Adrenal gland (tissue), 12 donors: ENCODE results near the gene LRP1B. TPM values are rescaled to one million over a fixed set of nuclear protein-coding genes. Genes with fewer than 3 reads are reported as not detected.

ENCODE experiments used
- DNase-seq, 7 donors: peaks; one replicate each; pipeline ENCODE4 v3.0.0-alpha.2; 2019 to 2020
- H3K27ac ChIP-seq, 5 donors: fragments of 200-600 bp; sonication (generic) in 4 of 5; 1 replicate in 3 of 5; 2 replicates in 2 of 5; pipeline versions ENCODE4 v1.5.1 to v1.8.0; 2016 to 2020; ENCODE audit warnings: mild to moderate bottlenecking in 1 of 5
- H3K27me3 ChIP-seq: fragments of 200-600 bp; 2 replicates; pipeline ENCODE4 v1.8.0; 2021
- H3K36me3 ChIP-seq, 2 donors: fragments of 200-600 bp; replicated peaks in 1 of 2; 1 replicate in 1 of 2; 2 replicates in 1 of 2; pipeline versions ENCODE4 v1.5.1 to v1.8.0; 2018 to 2022
- H3K4me1 ChIP-seq, 2 donors: fragments of 200-600 bp; replicated peaks in 1 of 2; 1 replicate in 1 of 2; 2 replicates in 1 of 2; pipeline versions ENCODE4 v1.5.1 to v1.8.0; 2018 to 2021
- H3K4me3 ChIP-seq, 4 donors: fragments of 200-600 bp; sonication (generic) in 3 of 4; one replicate each; pipeline ENCODE4 v1.5.1; 2016 to 2018
- H3K9me3 ChIP-seq, 3 donors: fragments of 200-600 bp; sonication (generic) in 1 of 3; replicated peaks in 1 of 3; 1 replicate in 2 of 3; 2 replicates in 1 of 3; pipeline versions ENCODE4 v1.5.1 to v1.8.0; 2016 to 2021
- POLR2A ChIP-seq, 2 donors: fragments of 450-650 bp; IDR thresholded peaks; one replicate each; pipeline ENCODE4 v1.6.1; 2017; ENCODE audit warnings: antibody characterized with exemption in 2 of 2, mild to moderate bottlenecking in 2 of 2, moderate library complexity in 1 of 2
- WGBS, 4 donors: extraction: QIAGEN DNeasy Blood & Tissue Kit in 2 of 4; methylation state at CpG; one replicate each; pipeline versions ENCODE4 v1.1.5 to v1.1.7; 2013 to 2017; 5-methylcytosine and 5-hydroxymethylcytosine counted together
- intact Hi-C, 2 donors: fragments of 100-400 bp; cut with DNase I; formaldehyde crosslinking; loops; one replicate each; pipeline versions ENCODE4 v1.14.1 to v1.15.0; 2022 to 2023
- polyA plus RNA-seq, 3 donors: library from polyadenylated mRNA; stranded (reverse); fragments of 200-250 nt in 2 of 3; fragments of 350-450 nt in 1 of 3; fragmentation: Illumina TruSeq in 1 of 3; extraction: RNeasy Lipid Tissue Mini Kit (QIAGEN cat#74804) in 1 of 3; gene quantifications; one replicate each; pipeline ENCODE4 v1.2.3, GENCODE V29; 2013 to 2014
- total RNA-seq, 9 donors: library from RNA; depleted of rRNA in 4 of 9; stranded (reverse); fragments of >200 nt in 4 of 9; fragments of 120-200 nt in 1 of 9; fragmentation: NEBNext Ultra II Directional in 1 of 9; extraction: Animal tissue kit (Norgen Biotek cat#: 25700) in 1 of 9; gene quantifications; one replicate each; pipeline versions ENCODE4 v1.1.0 to v1.2.4, GENCODE V29; 2013 to 2023
- TF ChIP-seq, protein P1 (sequence below), 6 experiments: fragments of 450-650 bp in 4 of 6; fragments of 200-600 bp in 2 of 6; sonication (generic) in 1 of 6; IDR thresholded peaks; 1 replicate in 5 of 6; 2 replicates in 1 of 6; pipeline versions ENCODE4 v1.5.1 to v1.8.0; 2016 to 2021; ENCODE audit warnings: antibody characterized with exemption in 6 of 6, mild to moderate bottlenecking in 2 of 6, moderate library complexity in 1 of 6
- donor health status: healthy with polysubstance abuse.
- donor health status: Bipolar disorder and iron deficiency.
- donor health status: DM: yes; HTN: yes; CAD: no.
- donor health status: DM: no; HTN: no; CAD: no.
- donor health status: DM: no; HTN: no; CAD: no.
- donor health status: DM: yes; HTN: yes; CAD: no.

LRP1B gene
- total and polyA plus RNA-seq, 12 donors: 0.84 to 5.4 (median 2.1) TPM

DNA sequence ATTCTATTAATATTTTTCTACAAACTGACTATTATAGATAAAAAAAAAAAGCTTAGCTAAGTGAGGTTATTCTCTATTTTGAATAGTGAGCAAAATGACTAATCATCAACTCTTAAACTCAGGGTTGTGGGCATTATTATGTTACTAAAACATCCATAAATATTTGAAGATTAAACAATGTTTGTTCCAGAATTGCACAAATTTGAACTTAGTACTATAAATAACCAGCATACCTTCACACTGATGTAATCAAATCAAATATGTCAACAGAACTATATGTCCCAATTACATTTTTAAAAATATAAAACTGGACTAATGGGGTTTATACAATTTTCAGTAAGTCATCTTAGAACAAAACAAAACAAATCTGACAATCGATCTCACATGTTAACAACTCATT is 800.9 kb downstream of the LRP1B start:
- intact Hi-C loops: no loop called here
- no peaks in the 10 kb centered on the region for H3K36me3 ChIP-seq
- no peaks in the 10 kb centered on the region for H3K9me3 ChIP-seq
- TF ChIP-seq, protein P1, sequence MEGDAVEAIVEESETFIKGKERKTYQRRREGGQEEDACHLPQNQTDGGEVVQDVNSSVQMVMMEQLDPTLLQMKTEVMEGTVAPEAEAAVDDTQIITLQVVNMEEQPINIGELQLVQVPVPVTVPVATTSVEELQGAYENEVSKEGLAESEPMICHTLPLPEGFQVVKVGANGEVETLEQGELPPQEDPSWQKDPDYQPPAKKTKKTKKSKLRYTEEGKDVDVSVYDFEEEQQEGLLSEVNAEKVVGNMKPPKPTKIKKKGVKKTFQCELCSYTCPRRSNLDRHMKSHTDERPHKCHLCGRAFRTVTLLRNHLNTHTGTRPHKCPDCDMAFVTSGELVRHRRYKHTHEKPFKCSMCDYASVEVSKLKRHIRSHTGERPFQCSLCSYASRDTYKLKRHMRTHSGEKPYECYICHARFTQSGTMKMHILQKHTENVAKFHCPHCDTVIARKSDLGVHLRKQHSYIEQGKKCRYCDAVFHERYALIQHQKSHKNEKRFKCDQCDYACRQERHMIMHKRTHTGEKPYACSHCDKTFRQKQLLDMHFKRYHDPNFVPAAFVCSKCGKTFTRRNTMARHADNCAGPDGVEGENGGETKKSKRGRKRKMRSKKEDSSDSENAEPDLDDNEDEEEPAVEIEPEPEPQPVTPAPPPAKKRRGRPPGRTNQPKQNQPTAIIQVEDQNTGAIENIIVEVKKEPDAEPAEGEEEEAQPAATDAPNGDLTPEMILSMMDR (IDR thresholded peaks at IDR 0.05): no peak
- TF ChIP-seq POLR2A (IDR thresholded peaks at IDR 0.05): no peak
- no peaks in the 10 kb centered on the region for H3K27me3 ChIP-seq
- WGBS, 4 donors: 78 to 90% (median 84%) methylated on average over 1 of the region's 1 CpG
- H3K4me1 ChIP-seq: no peaks in the 10 kb centered on the region
- H3K27ac ChIP-seq: no peak overlapping the region
- no peak for DNase-seq
- H3K4me3 ChIP-seq: no peak overlapping the region

DNA sequence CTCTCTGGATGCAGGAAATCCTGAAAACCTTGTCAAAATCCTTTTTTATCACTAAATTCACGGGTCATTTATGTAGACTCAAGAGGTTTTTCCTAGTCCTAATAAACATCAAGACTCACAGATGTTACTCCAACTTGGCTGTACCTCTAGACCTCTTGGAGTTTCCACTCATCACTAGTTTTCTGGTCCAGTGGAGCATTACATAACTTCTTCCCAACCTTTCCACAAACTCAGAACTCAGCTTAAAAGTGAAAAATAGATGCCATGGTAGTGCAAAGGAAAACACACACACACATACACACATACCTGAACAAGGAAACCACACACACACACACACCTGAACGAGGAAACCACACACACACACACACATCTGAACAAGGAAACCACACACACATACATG is 807.2 kb downstream of the LRP1B start:
- Histone ChIP-seq H3K27me3 (no peaks in the 10 kb centered on the region), H3K4me3 (no peak overlapping the region), H3K36me3 (no peaks in the 10 kb centered on the region), H3K27ac (no peak overlapping the region), H3K4me1 (no peaks in the 10 kb centered on the region), H3K9me3 (no peaks in the 10 kb centered on the region)
- TF ChIP-seq, protein P1 (IDR thresholded peaks at IDR 0.05): no peak
- TF ChIP-seq POLR2A (IDR thresholded peaks at IDR 0.05): no peak
- intact Hi-C loops: no loop called here
- WGBS, 4 donors: 57 to 94% (median 63%) methylated on average over 2 of the region's 2 CpGs
- DNase-seq: no peak

DNA sequence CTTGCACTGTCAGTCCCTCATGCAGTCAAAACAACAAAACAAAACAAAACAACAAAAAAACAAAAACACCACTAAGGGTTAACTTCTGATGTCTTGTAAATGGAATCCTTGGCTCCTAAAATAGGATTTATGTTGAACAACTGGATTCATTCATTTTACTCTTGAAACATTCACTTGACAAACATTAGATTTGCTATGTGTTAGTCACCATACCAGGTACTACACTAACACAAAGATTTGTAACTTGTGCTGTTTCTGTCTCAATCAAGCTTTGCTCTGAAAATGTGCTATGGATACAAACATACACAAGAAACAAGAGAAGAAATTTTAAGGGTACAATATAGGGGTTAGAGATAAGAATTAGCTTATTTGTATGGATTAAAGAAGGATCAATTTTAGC is 812.8 kb downstream of the LRP1B start:
- intact Hi-C loops: no loop called here
- H3K27me3 ChIP-seq: no peaks in the 10 kb centered on the region
- no peak for TF ChIP-seq POLR2A (IDR thresholded peaks at IDR 0.05)
- TF ChIP-seq, protein P1 (IDR thresholded peaks at IDR 0.05): no peak

DNA sequence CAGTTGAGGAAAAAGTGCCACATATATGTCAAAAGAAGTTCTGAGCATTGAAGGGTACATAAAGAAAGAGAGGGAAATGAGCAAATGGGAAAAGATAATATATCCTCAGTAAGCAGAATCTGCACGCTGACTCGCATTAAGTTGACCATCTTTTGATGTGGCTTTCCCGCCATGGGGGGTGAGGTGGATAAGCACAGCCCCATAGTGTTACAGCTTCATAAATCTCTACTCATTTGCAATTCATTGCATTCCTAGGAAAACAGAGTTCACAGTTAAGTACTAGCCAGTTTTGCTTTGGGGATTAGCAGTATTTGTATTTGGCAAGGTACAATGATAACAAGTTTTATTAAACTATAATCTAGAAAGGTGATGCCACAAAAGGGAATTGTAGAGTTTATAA is 814.2 kb downstream of the LRP1B start:
- Histone ChIP-seq H3K9me3 (no peaks in the 10 kb centered on the region), H3K27me3 (no peaks in the 10 kb centered on the region), H3K4me3 (no peak overlapping the region), H3K36me3 (no peaks in the 10 kb centered on the region), H3K4me1 (no peaks in the 10 kb centered on the region), H3K27ac (no peak overlapping the region)
- 88 to 98% (median 92%) methylated on average over 3 of the region's 3 CpGs for WGBS, 4 donors
- no peak for DNase-seq
- intact Hi-C loops: no loop called here
- TF ChIP-seq, protein P1 (IDR thresholded peaks at IDR 0.05): no peak
- no peak for TF ChIP-seq POLR2A (IDR thresholded peaks at IDR 0.05)

More for the DNA sequence above, 812.8 kb downstream of the LRP1B start:
- no peaks in the 10 kb centered on the region for H3K9me3 ChIP-seq
- no peaks in the 10 kb centered on the region for H3K4me1 ChIP-seq
- H3K4me3 ChIP-seq: no peak overlapping the region
- DNase-seq: no peak
- no peaks in the 10 kb centered on the region for H3K36me3 ChIP-seq
- no peak overlapping the region for H3K27ac ChIP-seq
